ENCODE data around the gene MEX3D.

MEX3D gene

DNA sequence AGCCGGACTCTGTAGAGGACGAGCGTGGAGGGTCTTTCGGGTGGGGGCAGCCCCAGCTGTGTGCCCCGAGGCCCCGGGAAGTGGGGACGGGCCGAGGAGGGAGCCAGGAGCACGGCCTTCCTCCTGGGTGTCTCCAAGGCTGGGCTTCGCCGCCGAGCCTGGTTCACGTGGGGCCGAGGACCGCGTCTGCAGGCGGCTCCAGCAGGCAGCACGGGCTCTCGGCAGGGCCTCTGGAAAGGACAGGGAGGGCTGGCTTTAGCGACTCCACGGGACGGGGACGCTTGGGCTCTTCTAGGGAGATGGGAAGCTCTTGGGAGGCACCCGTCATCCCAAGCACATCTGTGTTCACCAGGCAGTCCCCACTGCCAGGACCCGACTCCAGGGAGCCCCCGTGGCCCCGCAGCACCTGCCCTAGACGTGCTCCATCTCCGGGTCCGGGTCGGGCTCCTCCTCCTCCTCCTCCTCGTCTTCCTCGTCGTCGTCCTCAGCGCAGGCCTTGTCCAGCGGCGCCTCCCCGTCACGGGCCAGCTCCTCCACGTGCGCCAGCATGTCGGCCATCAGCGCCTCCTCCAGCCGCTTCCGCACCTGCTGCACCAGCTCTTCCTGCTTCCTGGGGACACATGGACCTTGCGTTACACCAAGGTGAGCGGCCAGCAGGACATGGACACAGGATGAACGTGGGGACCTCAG lies 9.9 kb upstream of the MEX3D start:
- TF ChIP-seq, protein P1, sequence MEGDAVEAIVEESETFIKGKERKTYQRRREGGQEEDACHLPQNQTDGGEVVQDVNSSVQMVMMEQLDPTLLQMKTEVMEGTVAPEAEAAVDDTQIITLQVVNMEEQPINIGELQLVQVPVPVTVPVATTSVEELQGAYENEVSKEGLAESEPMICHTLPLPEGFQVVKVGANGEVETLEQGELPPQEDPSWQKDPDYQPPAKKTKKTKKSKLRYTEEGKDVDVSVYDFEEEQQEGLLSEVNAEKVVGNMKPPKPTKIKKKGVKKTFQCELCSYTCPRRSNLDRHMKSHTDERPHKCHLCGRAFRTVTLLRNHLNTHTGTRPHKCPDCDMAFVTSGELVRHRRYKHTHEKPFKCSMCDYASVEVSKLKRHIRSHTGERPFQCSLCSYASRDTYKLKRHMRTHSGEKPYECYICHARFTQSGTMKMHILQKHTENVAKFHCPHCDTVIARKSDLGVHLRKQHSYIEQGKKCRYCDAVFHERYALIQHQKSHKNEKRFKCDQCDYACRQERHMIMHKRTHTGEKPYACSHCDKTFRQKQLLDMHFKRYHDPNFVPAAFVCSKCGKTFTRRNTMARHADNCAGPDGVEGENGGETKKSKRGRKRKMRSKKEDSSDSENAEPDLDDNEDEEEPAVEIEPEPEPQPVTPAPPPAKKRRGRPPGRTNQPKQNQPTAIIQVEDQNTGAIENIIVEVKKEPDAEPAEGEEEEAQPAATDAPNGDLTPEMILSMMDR (IDR thresholded peaks at IDR 0.05; ENCODE audit: control insufficient read depth, insufficient read depth, low read depth, low read length, missing control alignments): no peak
- no peak for DNase-seq (ENCODE audit: low read depth)

GRCh38 chr19:1577090-1577928 lies 9.2 kb upstream of the MEX3D start:
- no peak for DNase-seq (ENCODE audit: low read depth)
- H3K4me3 ChIP-seq (ENCODE audit: control insufficient read depth, low read depth, low read length): no peak overlapping the region
- TF ChIP-seq, protein P1 (IDR thresholded peaks at IDR 0.05; ENCODE audit: control insufficient read depth, insufficient read depth, low read depth, low read length, missing control alignments): no peak

More for the DNA sequence above, 9.9 kb upstream of the MEX3D start:
- H3K4me3 ChIP-seq (ENCODE audit: control insufficient read depth, low read depth, low read length): no peak overlapping the region

DNA sequence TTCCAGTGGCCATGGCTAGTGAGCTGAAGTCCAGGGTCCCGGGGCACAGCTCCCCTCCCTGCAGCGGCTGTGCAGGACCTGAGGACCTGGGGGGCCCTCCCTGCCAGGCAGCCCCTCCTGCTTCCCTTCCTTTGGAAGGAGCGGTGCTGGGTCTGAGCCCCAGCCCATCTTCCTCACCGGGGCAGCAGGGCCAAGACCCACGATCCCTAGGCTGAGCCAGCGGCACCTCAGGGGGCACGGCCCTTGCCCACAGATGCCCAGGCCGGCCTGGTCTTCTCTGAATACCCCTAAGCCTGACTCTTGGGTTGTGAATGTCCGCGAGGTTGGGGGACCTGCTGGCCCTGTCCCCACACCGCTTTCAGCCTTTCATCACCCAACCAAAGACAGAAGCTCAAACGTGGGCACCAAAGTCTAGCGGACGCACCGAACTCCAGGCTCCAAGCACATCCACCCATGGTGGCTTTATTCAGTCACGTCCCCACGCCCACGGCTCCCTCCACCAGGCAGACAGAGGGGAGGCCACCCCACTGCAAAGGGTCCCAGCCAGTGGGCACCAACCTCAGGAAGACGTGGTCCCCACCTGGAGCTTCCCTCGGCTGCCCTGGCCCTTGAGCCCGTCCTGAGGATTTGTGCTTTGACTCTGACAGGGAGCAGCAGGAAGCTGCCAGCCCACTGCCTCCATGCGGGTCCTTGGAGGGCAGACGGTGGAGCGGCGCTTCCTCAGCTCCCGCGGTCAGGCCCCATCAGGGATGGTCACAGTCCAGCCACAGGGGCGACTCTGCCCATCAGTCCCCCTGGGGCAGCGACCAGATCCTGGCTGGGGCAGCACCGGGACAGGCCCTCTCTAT lies 8.3 kb upstream of the MEX3D start:
- H3K4me3 ChIP-seq (ENCODE audit: control insufficient read depth, low read depth, low read length): no peak overlapping the region
- DNase-seq (ENCODE audit: low read depth): no peak
- TF ChIP-seq, protein P1 (IDR thresholded peaks at IDR 0.05; ENCODE audit: control insufficient read depth, insufficient read depth, low read depth, low read length, missing control alignments): no peak

DNA sequence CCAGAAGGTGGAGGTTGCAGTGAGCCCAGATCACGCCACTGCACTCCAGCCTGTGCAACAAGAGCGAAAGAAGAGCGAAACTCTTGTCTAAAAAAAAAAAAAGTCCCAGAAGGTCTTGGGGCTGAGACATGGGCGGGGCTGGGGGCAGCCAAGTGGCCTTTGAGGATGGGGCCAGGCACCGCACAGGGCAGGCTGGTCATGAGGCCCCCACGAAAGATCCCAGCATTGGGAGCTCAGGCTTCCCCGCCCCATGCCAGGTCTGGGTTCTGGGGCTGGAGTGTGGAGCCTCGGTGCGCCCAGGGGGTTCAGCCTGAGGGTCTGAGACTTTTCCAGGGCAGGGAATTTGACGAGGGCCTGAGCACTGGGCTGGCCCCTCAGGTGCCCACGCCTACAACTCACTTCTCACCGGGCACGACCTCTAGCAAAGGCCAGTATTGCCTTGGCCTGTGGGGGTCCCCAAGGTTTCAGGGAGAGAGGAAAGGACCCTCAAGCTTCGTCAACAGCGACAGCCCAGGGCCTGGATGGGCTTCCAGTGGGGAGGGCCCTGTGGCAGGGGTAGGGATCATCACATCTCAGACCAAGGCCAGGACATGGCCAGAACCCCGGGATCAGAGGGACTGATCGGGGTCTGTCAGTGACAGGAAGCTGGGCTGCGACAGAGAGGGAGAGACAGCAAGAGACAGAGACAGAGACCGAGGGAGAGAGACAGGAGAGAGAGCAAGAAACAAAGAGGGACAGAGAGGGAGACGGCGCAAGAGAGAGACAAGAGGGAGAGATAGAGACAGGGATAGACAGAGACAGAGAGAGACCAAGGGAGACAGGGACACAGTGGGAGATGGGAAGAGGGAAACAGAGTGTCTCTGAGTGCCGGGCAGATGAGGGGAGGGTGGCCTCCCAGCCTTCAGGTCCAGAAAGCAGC lies 7.5 kb upstream of the MEX3D start:
- TF ChIP-seq, protein P1 (IDR thresholded peaks at IDR 0.05; ENCODE audit: control insufficient read depth, insufficient read depth, low read depth, low read length, missing control alignments): no peak
- no peak overlapping the region for H3K4me3 ChIP-seq (ENCODE audit: control insufficient read depth, low read depth, low read length)
- no peak for DNase-seq (ENCODE audit: low read depth)

- DNase-seq (ENCODE audit: low read depth): no peak
- H3K4me3 ChIP-seq (ENCODE audit: control insufficient read depth, low read depth, low read length): no peak overlapping the region
- TF ChIP-seq, protein P1 (IDR thresholded peaks at IDR 0.05; ENCODE audit: control insufficient read depth, insufficient read depth, low read depth, low read length, missing control alignments): no peak
These were observed 6.4 kb upstream of the MEX3D start for GRCh38 chr19:1574354-1575136.
